8988T (cell line): ENCODE measurements around the gene SLC26A11.
"Not testable (repeated sequence)": the region's sequence is repeated elsewhere in the genome, so short reads cannot be mapped to it uniquely, and the experiment has no call there.

Experiments
- DNase-seq: peaks from one replicate; pipeline ENCODE4 v3.0.0; 2011

SLC26A11 gene

GRCh38 chr17:80287806-80288567 lies 67.8 kb downstream of the SLC26A11 start:
- DNase-seq, result no peak

GRCh38 chr17:80289616-80290015 lies 69.4 kb downstream of the SLC26A11 start:
- no peak for DNase-seq

GRCh38 chr17:80290156-80290555 lies 69.9 kb downstream of the SLC26A11 start:
- DNase-seq, result no peak

GRCh38 chr17:80291260-80291659 lies 71.0 kb downstream of the SLC26A11 start:
- DNase-seq, result no peak

- DNase-seq, result no peak
These were observed 71.7 kb downstream of the SLC26A11 start for GRCh38 chr17:80291691-80292487.

GRCh38 chr17:80292521-80292971 lies 72.3 kb downstream of the SLC26A11 start:
- DNase-seq, result no peak

GRCh38 chr17:80294210-80294609 lies 74.0 kb downstream of the SLC26A11 start:
- DNase-seq, result no peak

- DNase-seq, result no peak
These were observed 74.4 kb downstream of the SLC26A11 start for GRCh38 chr17:80294653-80295052.

- no peak for DNase-seq
These were observed 74.9 kb downstream of the SLC26A11 start for GRCh38 chr17:80295146-80295545.

GRCh38 chr17:80295559-80295958 lies 75.3 kb downstream of the SLC26A11 start:
- no peak for DNase-seq

GRCh38 chr17:80296221-80296620 lies 76.0 kb downstream of the SLC26A11 start:
- DNase-seq, result no peak

- DNase-seq, result no peak
These were observed 77.9 kb downstream of the SLC26A11 start for GRCh38 chr17:80297996-80298560.

GRCh38 chr17:80299350-80300100 lies 79.3 kb downstream of the SLC26A11 start:
- DNase-seq, result not testable (repeated sequence)

- not testable (repeated sequence) for DNase-seq
These were observed 80.5 kb downstream of the SLC26A11 start for GRCh38 chr17:80300756-80301155.
